ENCODE measurements around the gene DYSF. TPM values are rescaled to one million over a fixed set of nuclear protein-coding genes. Genes with fewer than 3 reads are reported as not detected.

The DYSF gene
- total RNA-seq, 2 donors from 2014 or later, result 1.4 to 3.1 TPM

- no peaks in the 10 kb centered on the region for H3K36me3 ChIP-seq (ENCODE audit: control insufficient read depth, insufficient read depth, low read length)
- TF ChIP-seq, protein P1, sequence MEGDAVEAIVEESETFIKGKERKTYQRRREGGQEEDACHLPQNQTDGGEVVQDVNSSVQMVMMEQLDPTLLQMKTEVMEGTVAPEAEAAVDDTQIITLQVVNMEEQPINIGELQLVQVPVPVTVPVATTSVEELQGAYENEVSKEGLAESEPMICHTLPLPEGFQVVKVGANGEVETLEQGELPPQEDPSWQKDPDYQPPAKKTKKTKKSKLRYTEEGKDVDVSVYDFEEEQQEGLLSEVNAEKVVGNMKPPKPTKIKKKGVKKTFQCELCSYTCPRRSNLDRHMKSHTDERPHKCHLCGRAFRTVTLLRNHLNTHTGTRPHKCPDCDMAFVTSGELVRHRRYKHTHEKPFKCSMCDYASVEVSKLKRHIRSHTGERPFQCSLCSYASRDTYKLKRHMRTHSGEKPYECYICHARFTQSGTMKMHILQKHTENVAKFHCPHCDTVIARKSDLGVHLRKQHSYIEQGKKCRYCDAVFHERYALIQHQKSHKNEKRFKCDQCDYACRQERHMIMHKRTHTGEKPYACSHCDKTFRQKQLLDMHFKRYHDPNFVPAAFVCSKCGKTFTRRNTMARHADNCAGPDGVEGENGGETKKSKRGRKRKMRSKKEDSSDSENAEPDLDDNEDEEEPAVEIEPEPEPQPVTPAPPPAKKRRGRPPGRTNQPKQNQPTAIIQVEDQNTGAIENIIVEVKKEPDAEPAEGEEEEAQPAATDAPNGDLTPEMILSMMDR (conservative IDR thresholded peaks at IDR 0.05), result no peak
- peaks cover 31% of the 10 kb centered on the region for H3K4me1 Mint-ChIP-seq
- no peak overlapping the region for H3K4me3 ChIP-seq (ENCODE audit: low read length)
- H3K27me3 Mint-ChIP-seq (ENCODE audit: insufficient read depth), result peaks cover 51% of the 10 kb centered on the region
- no peaks in the 10 kb centered on the region for H3K9me3 ChIP-seq (ENCODE audit: control insufficient read depth, low read length)
- no peak overlapping the region for H3K27ac Mint-ChIP-seq
- no peaks in the 10 kb centered on the region for H3K36me3 Mint-ChIP-seq (ENCODE audit: low read depth)
- H3K9me3 Mint-ChIP-seq, result no peaks in the 10 kb centered on the region
- peak; percentile 53 for DNase-seq
- no peak overlapping the region for H3K9ac ChIP-seq (ENCODE audit: extremely low read depth, low read length, poor library complexity, severe bottlenecking)
- H3K4me1 ChIP-seq (ENCODE audit: control insufficient read depth, insufficient read depth, low read length), result peaks cover 3% of the 10 kb centered on the region
- H3K27ac ChIP-seq (ENCODE audit: low read depth, low read length), result no peak overlapping the region
- H3K4me3 Mint-ChIP-seq, result no peak overlapping the region
- peaks cover 19% of the 10 kb centered on the region for H3K27me3 ChIP-seq (ENCODE audit: control insufficient read depth, insufficient read depth, low read length, poor library complexity, severe bottlenecking)
- 95% methylated on average over 1 of the region's 1 CpG; no CpG with 5 or more reads in 1 of the 2 experiments for WGBS, 2 experiments (ENCODE audit: insufficient coverage in 1 of 2, insufficient read length in 1 of 2)
Measured at GRCh38 chr2:71456617-71457016, 3.3 kb downstream of the DYSF start.

DNA sequence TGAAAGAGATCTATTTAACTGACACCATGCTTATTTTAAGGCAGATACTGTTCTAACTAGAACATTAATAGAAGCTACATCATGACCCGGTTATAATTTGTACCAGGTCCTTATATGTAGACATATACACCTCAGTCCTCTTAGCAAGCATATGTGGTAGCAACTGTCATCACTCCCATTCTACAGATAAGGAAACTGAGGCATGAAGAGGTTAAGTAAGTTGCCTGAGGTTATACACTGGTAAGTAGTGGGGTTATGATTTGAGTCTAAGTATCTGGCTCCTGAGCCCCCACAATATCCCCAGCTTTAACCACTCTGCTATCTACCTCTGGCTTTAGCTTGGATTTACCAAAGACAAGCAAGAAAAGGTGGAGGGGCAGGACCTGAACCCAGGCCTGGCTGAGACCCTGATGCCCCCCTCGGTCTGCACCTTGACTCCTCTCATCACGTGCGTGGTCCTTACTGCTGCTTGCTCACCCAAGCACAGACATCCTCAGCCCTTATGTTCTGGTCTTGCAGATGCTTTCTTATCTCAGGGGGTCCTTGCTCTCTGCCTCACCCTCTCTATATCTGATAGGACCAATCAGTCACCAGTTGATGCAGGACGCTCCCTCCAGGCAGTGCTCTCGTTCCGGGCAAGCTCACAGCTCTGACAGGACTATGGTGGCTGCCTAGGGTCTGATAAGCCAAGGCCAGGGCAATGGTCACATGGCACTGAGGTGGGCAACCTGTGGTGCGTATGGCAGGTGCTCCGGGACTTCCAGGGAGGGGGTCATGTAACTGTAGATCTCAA is 4.0 kb downstream of the DYSF start:
- Histone ChIP-seq H3K9me3 (ENCODE audit: control insufficient read depth, low read length) (no peaks in the 10 kb centered on the region), H3K4me3 (ENCODE audit: low read length) (no peak overlapping the region), H3K27ac (ENCODE audit: low read depth, low read length) (no peak overlapping the region), H3K27me3 (ENCODE audit: control insufficient read depth, insufficient read depth, low read length, poor library complexity, severe bottlenecking) (peaks cover 19% of the 10 kb centered on the region), H3K4me1 (ENCODE audit: control insufficient read depth, insufficient read depth, low read length) (peaks cover 3% of the 10 kb centered on the region), H3K36me3 (ENCODE audit: control insufficient read depth, insufficient read depth, low read length) (no peaks in the 10 kb centered on the region), H3K9ac (ENCODE audit: extremely low read depth, low read length, poor library complexity, severe bottlenecking) (no peak overlapping the region)
- H3K4me1 Mint-ChIP-seq, result peaks cover 31% of the 10 kb centered on the region
- H3K4me3 Mint-ChIP-seq, result no peak overlapping the region
- H3K9me3 Mint-ChIP-seq, result no peaks in the 10 kb centered on the region
- TF ChIP-seq, protein P1 (conservative IDR thresholded peaks at IDR 0.05), result no peak
- no peak for DNase-seq
- H3K27ac Mint-ChIP-seq, result no peak overlapping the region
- 89 to 95% methylated on average over 4 to 9 of the region's 9 CpGs for WGBS, 2 experiments (ENCODE audit: insufficient coverage in 1 of 2, insufficient read length in 1 of 2)
- peaks cover 47% of the 10 kb centered on the region for H3K27me3 Mint-ChIP-seq (ENCODE audit: insufficient read depth)
- H3K36me3 Mint-ChIP-seq (ENCODE audit: low read depth), result no peaks in the 10 kb centered on the region

GRCh38 chr2:71457923-71458322 is 4.6 kb downstream of the DYSF start:
- Histone ChIP-seq H3K9me3 (ENCODE audit: control insufficient read depth, low read length) (no peaks in the 10 kb centered on the region), H3K27me3 (ENCODE audit: control insufficient read depth, insufficient read depth, low read length, poor library complexity, severe bottlenecking) (peaks cover 17% of the 10 kb centered on the region), H3K36me3 (ENCODE audit: control insufficient read depth, insufficient read depth, low read length) (no peaks in the 10 kb centered on the region), H3K27ac (ENCODE audit: low read depth, low read length) (no peak overlapping the region), H3K4me1 (ENCODE audit: control insufficient read depth, insufficient read depth, low read length) (peaks cover 3% of the 10 kb centered on the region), H3K4me3 (ENCODE audit: low read length) (no peak overlapping the region), H3K9ac (ENCODE audit: extremely low read depth, low read length, poor library complexity, severe bottlenecking) (no peak overlapping the region)
- 87 to 89% methylated on average over 3 to 4 of the region's 4 CpGs for WGBS, 2 experiments (ENCODE audit: insufficient coverage in 1 of 2, insufficient read length in 1 of 2)
- no peak for DNase-seq
- TF ChIP-seq, protein P1 (conservative IDR thresholded peaks at IDR 0.05), result no peak
- no peak overlapping the region for H3K27ac Mint-ChIP-seq
- no peaks in the 10 kb centered on the region for H3K36me3 Mint-ChIP-seq (ENCODE audit: low read depth)
- H3K4me1 Mint-ChIP-seq, result peaks cover 31% of the 10 kb centered on the region
- no peaks in the 10 kb centered on the region for H3K9me3 Mint-ChIP-seq
- H3K4me3 Mint-ChIP-seq, result no peak overlapping the region
- peaks cover 43% of the 10 kb centered on the region for H3K27me3 Mint-ChIP-seq (ENCODE audit: insufficient read depth)

Measured in endodermal cell (in vitro differentiated cells).